ENCODE measurements around the gene CSH2. TPM values are rescaled to one million over a fixed set of nuclear protein-coding genes. Genes with fewer than 3 reads are reported as not detected.
A peak's percentile ranks its signal among the peaks of the same experiment; 100 is the strongest.

CSH2 gene
- total and polyA plus RNA-seq, 9 of the 15 experiments (the other 6 are each of a cell fraction or from before 2014, with no cell fraction given): not detected

DNA sequence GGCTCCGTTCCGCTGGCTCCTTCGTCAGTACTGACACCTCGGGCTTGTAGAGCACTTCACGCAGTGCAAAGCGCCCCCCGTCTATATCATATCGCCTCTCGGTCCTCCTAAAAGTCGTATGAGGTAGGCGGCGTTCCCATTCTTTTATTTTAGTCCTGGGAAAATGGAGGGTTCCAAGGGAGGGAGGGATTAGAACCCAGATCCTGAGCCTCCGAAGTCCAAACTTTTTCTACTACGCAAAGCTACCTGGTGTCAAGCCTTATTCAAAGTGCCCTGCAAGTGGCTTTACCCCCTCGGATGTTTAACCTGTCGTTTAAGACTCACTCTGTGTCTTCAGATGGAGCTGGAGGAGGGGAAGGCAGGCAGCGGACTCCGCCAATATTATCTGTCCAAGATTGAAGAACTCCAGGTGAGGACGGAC is 45.7 kb downstream of the CSH2 start (continued):
- TF ChIP-seq, protein P1, sequence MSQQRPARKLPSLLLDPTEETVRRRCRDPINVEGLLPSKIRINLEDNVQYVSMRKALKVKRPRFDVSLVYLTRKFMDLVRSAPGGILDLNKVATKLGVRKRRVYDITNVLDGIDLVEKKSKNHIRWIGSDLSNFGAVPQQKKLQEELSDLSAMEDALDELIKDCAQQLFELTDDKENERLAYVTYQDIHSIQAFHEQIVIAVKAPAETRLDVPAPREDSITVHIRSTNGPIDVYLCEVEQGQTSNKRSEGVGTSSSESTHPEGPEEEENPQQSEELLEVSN (IDR thresholded peaks at IDR 0.05; ENCODE audit: borderline replicate concordance in 1 of 2, extremely low read depth in 1 of 2, insufficient read depth in 1 of 2, insufficient read length in 1 of 2, low read depth in 1 of 2, low read length in 1 of 2, poor library complexity in 1 of 2, severe bottlenecking in 1 of 2): no peak
- TF ChIP-seq POLR3G (IDR thresholded peaks at IDR 0.05; ENCODE audit: extremely low read depth, insufficient read length, insufficient replicate concordance): no peak
- TF ChIP-seq NONO (IDR thresholded peaks at IDR 0.05; ENCODE audit: low read depth in 2 of 2, low read length in 1 of 2): no peak
- no peak for TF ChIP-seq NR2F6 (CRISPR knock-in tag; IDR thresholded peaks at IDR 0.05)
- no peak for TF ChIP-seq EWSR1 (IDR thresholded peaks at IDR 0.05; ENCODE audit: borderline replicate concordance, low read depth, partially characterized antibody)
- no peak for TF ChIP-seq MTA3 (IDR thresholded peaks at IDR 0.05; ENCODE audit: borderline replicate concordance)
- no peak for TF ChIP-seq XRCC5 (IDR thresholded peaks at IDR 0.05; ENCODE audit: low read depth, low read length)
- TF ChIP-seq ADNP (tag; IDR thresholded peaks at IDR 0.05): peak; percentile 30; the same call in 1 of the 2 replicates
- TF ChIP-seq MTA1 (IDR thresholded peaks at IDR 0.05; ENCODE audit: borderline replicate concordance): no peak
- no peak for TF ChIP-seq NR4A1 (CRISPR knock-in tag; IDR thresholded peaks at IDR 0.05)
- TF ChIP-seq NR4A1 (tag; IDR thresholded peaks at IDR 0.05): no peak
- peak; percentile 16; the same call in 1 of the 2 replicates for TF ChIP-seq CTBP1 (IDR thresholded peaks at IDR 0.05; ENCODE audit: borderline replicate concordance)
- TF ChIP-seq CXXC5 (CRISPR knock-in tag; IDR thresholded peaks at IDR 0.05): no peak
- no peak for TF ChIP-seq BRD9 (IDR thresholded peaks at IDR 0.05; ENCODE audit: low read depth, partially characterized antibody)
- TF ChIP-seq SAP30 (IDR thresholded peaks at IDR 0.05; ENCODE audit: borderline replicate concordance, insufficient read depth, low read depth, low read length, poor library complexity, severe bottlenecking): peak; percentile 8
- no peak for TF ChIP-seq CBX3 (IDR thresholded peaks at IDR 0.05; ENCODE audit: borderline replicate concordance in 1 of 2, low read length in 2 of 2)
- no peak for TF ChIP-seq ETS2 (tag; IDR thresholded peaks at IDR 0.05; ENCODE audit: borderline replicate concordance, poor library complexity, severe bottlenecking)
- TF ChIP-seq, protein P2, sequence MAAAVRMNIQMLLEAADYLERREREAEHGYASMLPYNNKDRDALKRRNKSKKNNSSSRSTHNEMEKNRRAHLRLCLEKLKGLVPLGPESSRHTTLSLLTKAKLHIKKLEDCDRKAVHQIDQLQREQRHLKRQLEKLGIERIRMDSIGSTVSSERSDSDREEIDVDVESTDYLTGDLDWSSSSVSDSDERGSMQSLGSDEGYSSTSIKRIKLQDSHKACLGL (CRISPR knock-in tag; IDR thresholded peaks at IDR 0.05; ENCODE audit: borderline replicate concordance, poor library complexity, severe bottlenecking): no peak
- no peak for TF ChIP-seq MCM3 (IDR thresholded peaks at IDR 0.05)
- TF ChIP-seq BHLHE40 (IDR thresholded peaks at IDR 0.05; ENCODE audit: low read length): no peak
- peak in 1 of 2 experiments; percentile 3; a peak in 1 of 4 replicates for TF ChIP-seq SIN3A (IDR thresholded peaks at IDR 0.05; ENCODE audit: borderline replicate concordance in 2 of 2, control insufficient read depth in 1 of 2, low read depth in 2 of 2, low read length in 2 of 2)
- TF ChIP-seq, protein P3, sequence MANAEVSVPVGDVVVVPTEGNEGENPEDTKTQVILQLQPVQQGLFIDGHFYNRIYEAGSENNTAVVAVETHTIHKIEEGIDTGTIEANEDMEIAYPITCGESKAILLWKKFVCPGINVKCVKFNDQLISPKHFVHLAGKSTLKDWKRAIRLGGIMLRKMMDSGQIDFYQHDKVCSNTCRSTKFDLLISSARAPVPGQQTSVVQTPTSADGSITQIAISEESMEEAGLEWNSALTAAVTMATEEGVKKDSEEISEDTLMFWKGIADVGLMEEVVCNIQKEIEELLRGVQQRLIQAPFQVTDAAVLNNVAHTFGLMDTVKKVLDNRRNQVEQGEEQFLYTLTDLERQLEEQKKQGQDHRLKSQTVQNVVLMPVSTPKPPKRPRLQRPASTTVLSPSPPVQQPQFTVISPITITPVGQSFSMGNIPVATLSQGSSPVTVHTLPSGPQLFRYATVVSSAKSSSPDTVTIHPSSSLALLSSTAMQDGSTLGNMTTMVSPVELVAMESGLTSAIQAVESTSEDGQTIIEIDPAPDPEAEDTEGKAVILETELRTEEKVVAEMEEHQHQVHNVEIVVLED (CRISPR knock-in tag; IDR thresholded peaks at IDR 0.05): no peak
- no peak for TF ChIP-seq SMAD2 (IDR thresholded peaks at IDR 0.05; ENCODE audit: low read depth, low read length)
- peak; percentile 77 for TF ChIP-seq CHD1 (IDR thresholded peaks at IDR 0.05; ENCODE audit: low read length)
- no peak for TF ChIP-seq GATAD2B (IDR thresholded peaks at IDR 0.05; ENCODE audit: borderline replicate concordance)

Data from K562 (cell line).